Activated T-cell treated with anti-CD3 and anti-CD28 coated beads for 4 hours (primary cell): ENCODE results near the gene OGDH.
"Not testable (repeated sequence)": the region's sequence is repeated elsewhere in the genome, so short reads cannot be mapped to it uniquely, and the experiment has no call there.

Experiments
- DNase-seq: peaks from one replicate; pipeline ENCODE4 v3.0.0-alpha.2; 2020

Gene OGDH

DNA sequence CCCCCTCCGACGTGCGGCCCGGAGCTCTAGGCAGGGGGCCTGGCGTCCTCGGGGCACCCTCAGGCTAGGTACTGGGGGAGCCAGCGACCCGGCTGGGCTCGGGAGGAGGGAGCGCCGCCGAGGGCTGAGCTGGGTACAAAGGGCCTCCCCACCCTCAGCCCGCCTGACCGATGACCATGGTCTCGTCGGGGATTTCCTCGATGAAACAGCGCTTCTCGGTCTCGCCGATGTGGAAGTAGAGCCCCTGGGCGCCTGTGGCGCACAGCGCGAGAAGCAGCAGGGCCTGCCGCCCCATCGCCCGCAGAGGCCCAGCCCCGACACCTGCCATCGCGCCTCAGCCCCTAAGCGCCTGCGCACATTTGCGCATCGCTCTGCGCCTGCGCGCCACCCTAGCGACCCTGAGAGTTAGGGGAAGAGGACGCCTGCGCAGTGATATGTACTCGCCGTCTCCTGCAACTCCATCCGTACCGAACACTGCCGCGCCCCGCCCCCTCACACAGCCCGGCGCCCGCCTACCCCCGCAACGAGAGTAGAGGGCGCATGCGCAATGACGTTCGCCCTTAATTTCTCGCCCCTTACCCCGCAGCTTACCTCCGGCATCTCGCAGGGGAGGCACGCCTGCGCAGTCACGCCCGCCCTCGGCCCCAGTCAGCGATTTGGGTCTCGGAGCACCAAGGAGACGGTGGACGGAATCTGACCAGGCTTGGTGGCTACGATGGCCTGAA lies 24.4 kb upstream of the OGDH start, which contains the start of gene TMED4:
Gene TMED4 (minus strand): TSS at position 353 of the 725 bp plus-strand sequence. CDS start 25 bp downstream, at position 328.
- DNase-seq, result peak; percentile 100

DNA sequence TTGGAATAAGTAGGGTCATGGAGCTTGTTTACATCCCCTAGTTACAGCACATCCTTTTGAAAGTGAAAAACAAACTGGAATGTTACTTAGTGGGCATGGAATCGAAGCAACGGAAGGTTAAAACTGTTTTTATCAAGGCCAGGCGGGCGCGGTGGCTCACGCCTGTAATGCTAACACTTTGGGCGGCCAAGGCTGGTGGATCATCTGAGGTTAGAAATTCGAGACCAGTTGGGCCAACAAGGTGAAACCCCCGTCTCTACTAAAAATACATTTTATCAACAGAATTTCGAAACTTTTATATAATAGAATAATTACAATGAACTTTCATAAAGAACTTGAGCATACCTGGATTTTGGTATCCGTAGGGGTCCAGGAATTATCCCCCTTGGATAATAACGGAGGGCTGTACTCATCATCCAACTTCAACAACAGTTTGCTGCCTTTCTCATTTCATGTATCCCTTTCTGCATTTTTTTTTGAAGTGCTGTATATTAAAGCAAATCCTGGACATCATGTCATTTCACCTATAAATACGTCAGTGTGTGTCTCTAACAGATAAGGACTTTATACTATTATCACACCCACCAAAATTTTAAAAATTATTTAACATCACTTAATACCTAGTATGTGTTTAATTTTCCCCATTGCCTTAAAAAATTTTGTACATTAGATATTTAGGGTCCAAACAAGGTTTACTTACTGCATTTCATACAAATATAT lies 23.1 kb upstream of the OGDH start:
- no peak for DNase-seq

- DNase-seq, result peak; percentile 66
Observed at GRCh38 chr7:44587843-44588711, 18.4 kb upstream of the OGDH start.

DNA sequence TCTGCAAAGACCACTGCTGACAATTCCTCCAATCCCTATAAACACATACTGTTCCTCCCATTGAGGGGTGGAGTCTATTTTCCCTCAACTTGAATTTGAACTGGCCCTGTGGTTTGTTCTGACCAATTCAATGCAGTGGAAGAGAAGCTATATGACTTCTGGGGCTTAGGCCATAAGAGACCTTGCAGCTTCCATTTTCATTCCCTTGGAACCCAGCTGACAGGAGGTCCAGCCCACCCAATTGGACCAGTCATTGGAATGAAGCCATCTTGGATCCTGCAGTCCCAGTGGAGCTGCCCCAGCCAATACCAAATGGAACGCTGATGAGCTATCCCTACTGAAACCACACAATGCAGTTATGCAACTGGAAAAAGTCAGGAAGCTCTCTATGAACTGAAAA lies 15.5 kb upstream of the OGDH start:
- DNase-seq, result no peak

- no peak for DNase-seq
Observed at GRCh38 chr7:44595934-44596635, 10.3 kb upstream of the OGDH start.

GRCh38 chr7:44597181-44597580 lies 9.2 kb upstream of the OGDH start:
- not testable (repeated sequence) for DNase-seq

GRCh38 chr7:44599222-44599621 lies 7.2 kb upstream of the OGDH start:
- DNase-seq, result no peak

- no peak for DNase-seq
Observed at GRCh38 chr7:44602576-44602910, 3.9 kb upstream of the OGDH start.

GRCh38 chr7:44603193-44603592 lies 3.2 kb upstream of the OGDH start:
- DNase-seq, result no peak

DNA sequence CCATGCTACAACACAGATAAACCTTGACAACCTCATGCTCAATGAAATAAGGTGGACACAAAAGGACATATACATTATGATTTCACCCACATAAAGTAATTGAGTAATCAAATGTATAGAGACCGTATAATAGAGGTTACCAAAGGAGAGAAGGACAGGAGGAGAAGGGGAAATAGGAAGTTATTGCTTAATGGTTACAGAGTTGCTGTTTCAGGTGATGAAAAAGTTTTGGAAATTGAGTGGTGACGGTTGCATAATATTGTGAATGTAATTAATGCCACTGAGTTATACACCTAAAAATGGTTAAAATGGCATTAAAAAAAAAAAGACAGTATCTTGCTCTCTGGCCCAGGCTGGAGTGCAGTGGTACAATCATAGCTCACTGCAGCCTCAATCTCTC lies 1.5 kb upstream of the OGDH start:
- no peak for DNase-seq

- DNase-seq, result no peak
Observed at GRCh38 chr7:44607141-44608068, 978 bp downstream of the OGDH start.

DNA sequence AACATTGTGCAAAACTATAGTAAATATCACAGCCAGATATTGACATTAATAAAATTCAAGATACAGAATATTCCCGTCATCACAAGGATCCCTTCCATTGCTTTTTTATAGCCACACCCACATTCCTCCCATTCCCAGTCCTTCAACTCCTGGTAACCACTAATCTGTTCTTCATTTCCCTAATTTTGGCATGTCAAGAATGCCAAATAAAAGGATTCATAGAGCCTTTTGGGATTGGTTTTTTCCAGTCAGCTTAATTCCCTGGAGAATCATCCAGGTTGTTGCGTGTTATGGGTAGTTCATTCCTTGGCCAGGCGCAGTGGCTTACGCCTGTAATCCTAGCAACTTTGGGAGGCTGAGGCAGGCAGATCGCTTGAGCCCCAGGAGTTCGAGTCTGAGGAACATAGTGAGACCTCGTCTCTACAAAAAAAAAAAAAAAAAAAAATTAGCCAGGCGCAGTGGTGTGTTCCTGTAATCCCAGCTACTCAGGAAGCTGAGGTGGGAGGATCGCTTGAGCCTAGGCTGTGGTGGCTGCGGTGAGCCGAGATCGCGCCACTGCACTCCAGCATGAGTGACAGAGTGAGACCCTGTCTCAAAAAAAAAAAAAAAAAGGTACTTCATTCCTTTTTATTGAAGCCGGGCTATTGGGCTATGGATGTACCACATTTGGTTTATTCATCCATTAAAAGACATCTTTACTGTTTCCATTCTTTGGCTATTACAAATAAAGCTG lies 2.7 kb downstream of the OGDH start:
- DNase-seq, result no peak

DNA sequence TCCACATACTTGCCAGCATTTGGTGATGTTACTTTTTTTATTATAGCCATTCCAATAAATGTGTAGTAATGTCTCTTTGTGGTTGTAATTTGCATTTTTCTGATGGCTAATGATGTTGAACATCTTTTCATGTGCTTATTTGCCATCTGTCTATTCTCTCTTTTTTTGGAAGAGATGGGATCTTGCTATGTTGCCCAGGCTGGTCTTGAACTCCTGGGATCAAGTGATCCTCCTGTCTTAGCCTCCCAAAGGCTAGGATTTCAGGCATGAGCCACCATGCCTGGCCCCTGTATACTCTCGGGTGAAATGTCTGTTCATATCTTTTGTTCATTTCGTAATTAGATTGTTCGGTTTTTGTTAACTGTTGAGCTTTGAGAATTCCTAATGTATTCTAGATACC lies 3.4 kb downstream of the OGDH start:
- DNase-seq, result no peak

- no peak for DNase-seq
Observed at GRCh38 chr7:44615149-44615611, 8.8 kb downstream of the OGDH start.

GRCh38 chr7:44615793-44616192 lies 9.4 kb downstream of the OGDH start:
- no peak for DNase-seq

GRCh38 chr7:44616545-44616944 lies 10.1 kb downstream of the OGDH start:
- DNase-seq, result no peak

DNA sequence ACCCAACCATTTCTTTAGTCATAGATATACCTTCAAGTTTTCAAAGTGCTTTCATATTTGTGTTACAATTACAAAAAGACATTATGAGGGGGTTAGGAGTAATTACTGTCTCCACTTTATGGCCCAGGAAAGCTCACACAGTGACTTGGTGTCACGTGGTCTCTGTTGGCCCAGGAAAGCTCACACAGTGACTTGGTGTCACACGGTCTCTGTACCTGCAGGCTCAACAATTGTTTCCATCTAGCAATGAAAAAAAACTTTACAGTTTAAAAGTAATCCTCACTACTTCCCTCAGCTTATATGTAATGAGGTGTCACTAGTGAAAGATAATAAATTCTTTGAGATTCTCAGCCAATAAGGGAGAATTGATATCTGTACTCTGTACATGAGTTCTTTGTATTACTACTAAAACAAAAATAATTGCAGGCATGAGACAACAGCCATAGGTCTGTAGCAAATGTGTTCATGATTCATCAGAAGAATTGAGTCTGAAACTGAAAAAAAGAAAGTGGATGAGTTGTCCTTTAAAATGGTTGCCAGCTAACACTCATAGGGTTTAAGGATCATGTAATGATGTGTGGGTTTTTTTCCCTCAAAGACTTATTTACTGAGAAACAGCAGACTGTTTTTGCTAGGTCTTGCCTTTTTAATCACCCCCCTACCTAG lies 10.9 kb downstream of the OGDH start:
- DNase-seq, result no peak

- no peak for DNase-seq
Observed at GRCh38 chr7:44618045-44618444, 11.6 kb downstream of the OGDH start.

DNA sequence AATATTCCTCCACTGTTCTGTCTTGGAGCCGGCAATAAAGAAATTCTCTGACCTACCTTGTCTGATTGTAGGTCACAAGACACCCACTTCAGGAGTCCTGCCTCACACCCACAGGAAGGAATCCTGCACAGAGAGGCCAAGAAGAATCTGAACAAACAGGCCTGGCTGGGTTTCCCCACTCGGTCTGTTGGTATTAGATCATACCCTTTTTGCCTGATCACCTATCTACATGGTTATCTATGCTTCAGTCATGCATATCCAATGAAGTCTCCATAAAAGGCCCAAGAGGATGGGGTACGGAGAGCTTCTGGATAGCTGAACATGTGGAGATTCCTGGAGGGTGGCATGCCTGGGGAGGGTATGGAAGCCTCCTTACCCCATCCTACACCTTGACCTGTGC lies 12.3 kb downstream of the OGDH start:
- no peak for DNase-seq

DNA sequence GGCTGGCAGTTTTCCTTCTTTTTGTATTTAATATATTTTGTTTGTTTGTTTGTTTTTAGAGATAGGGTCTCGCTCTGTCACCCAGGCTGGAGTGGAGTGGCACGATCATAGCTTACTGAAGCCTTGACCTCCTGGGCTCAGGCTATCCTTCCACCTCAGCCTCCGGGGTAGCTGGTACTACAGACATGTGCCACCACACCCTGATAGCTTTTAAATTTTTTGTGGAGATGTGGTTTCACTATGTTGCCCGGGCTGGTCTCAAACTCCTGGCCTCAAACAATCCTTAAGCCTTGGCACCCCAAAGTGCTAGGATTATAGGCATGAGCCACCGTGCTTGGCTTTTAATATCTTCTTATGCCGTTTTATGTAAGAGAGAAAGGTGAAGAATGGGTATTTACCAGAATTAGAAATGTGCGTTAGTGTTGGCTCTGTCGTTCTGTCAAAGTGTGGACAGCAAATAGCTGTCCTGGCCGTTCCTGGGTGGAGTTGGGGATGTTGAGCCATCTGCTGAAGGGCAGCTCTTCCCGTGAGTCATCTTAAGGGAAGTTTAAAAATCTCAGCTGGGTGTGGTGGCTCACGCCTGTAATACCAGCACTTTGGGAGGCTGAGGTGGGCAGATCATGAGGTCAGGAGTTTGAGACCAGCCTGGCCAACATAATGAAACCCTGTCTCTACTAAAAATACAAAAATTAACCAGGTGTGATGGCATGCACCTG lies 14.8 kb downstream of the OGDH start:
- DNase-seq, result no peak
